ENCODE results near the gene PTOV1. TPM values are rescaled to one million over a fixed set of nuclear protein-coding genes. Genes with fewer than 3 reads are reported as not detected.

The PTOV1 gene
- total and polyA plus RNA-seq, 4 donors: 62.9 to 115 (median 89.4) TPM

DNA sequence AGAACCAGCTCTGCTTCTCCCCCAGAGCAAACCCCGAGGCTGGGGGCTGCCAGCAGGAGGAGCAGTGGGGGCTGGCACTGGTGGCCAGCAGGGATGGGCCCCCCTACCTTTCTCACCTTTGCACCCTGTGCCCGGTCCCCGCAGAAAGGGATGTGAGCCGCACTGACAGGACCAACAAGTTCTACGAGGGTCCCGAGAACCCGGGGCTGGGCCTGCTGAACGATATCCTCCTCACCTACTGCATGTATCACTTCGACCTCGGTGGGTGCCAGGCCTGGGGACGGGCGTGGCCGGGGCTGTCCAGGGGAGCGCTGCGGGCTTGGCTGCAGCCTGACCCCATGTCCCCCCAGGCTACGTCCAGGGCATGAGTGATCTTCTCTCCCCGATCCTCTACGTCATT lies 33.1 kb downstream of the PTOV1 start:
- H3K9me3 ChIP-seq (ENCODE audit: control insufficient read depth in 4 of 4, insufficient read depth in 3 of 4, low read length in 3 of 4): peaks cover 0 to 2% (median 0%) of the 10 kb centered on the region in 4 donors
- peaks cover 17 to 60% (median 46%) of the 10 kb centered on the region in 4 donors for H3K36me3 ChIP-seq (ENCODE audit: control insufficient read depth in 4 of 4, insufficient read depth in 4 of 4, low read length in 4 of 4)
- TF ChIP-seq, protein P1, sequence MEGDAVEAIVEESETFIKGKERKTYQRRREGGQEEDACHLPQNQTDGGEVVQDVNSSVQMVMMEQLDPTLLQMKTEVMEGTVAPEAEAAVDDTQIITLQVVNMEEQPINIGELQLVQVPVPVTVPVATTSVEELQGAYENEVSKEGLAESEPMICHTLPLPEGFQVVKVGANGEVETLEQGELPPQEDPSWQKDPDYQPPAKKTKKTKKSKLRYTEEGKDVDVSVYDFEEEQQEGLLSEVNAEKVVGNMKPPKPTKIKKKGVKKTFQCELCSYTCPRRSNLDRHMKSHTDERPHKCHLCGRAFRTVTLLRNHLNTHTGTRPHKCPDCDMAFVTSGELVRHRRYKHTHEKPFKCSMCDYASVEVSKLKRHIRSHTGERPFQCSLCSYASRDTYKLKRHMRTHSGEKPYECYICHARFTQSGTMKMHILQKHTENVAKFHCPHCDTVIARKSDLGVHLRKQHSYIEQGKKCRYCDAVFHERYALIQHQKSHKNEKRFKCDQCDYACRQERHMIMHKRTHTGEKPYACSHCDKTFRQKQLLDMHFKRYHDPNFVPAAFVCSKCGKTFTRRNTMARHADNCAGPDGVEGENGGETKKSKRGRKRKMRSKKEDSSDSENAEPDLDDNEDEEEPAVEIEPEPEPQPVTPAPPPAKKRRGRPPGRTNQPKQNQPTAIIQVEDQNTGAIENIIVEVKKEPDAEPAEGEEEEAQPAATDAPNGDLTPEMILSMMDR (IDR thresholded peaks at IDR 0.05; ENCODE audit: control extremely low read depth, extremely low read depth): no peak
- H3K27me3 ChIP-seq (ENCODE audit: control insufficient read depth in 3 of 3, insufficient read depth in 3 of 3, low read length in 2 of 3): no peaks in the 10 kb centered on the region
- no peak overlapping the region for H3K27ac ChIP-seq (ENCODE audit: low read depth in 1 of 2, low read length in 1 of 2)
- H3K9ac ChIP-seq (ENCODE audit: insufficient read depth in 1 of 2, low read length in 2 of 2): no peak overlapping the region
- no peak for ATAC-seq (ENCODE audit: insufficient read depth, low FRiP score)
- H3K4me1 ChIP-seq (ENCODE audit: control insufficient read depth in 5 of 5, insufficient read depth in 5 of 5, low read length in 5 of 5): no peaks in the 10 kb centered on the region
- H3K4me3 ChIP-seq: no peak overlapping the region
- WGBS, 2 donors: 94 to 95% methylated on average over 18 of the region's 18 CpGs
- no peak for DNase-seq

GRCh38 chr19:49884760-49885159 lies 33.8 kb downstream of the PTOV1 start:
- no peak for DNase-seq
- no peak overlapping the region for H3K27ac ChIP-seq (ENCODE audit: low read depth in 1 of 2, low read length in 1 of 2)
- peaks cover 0 to 3% (median 0%) of the 10 kb centered on the region in 5 donors for H3K4me1 ChIP-seq (ENCODE audit: control insufficient read depth in 5 of 5, insufficient read depth in 5 of 5, low read length in 5 of 5)
- ATAC-seq (ENCODE audit: insufficient read depth, low FRiP score): no peak
- 92% methylated on average over 3 of the region's 3 CpGs for WGBS, 2 donors
- H3K9ac ChIP-seq (ENCODE audit: insufficient read depth in 1 of 2, low read length in 2 of 2): no peak overlapping the region
- peaks cover 17 to 58% (median 40%) of the 10 kb centered on the region in 4 donors for H3K36me3 ChIP-seq (ENCODE audit: control insufficient read depth in 4 of 4, insufficient read depth in 4 of 4, low read length in 4 of 4)
- peaks cover 0 to 2% (median 0%) of the 10 kb centered on the region in 4 donors for H3K9me3 ChIP-seq (ENCODE audit: control insufficient read depth in 4 of 4, insufficient read depth in 3 of 4, low read length in 3 of 4)
- TF ChIP-seq, protein P1 (IDR thresholded peaks at IDR 0.05; ENCODE audit: control extremely low read depth, extremely low read depth): no peak
- H3K27me3 ChIP-seq (ENCODE audit: control insufficient read depth in 3 of 3, insufficient read depth in 3 of 3, low read length in 2 of 3): no peaks in the 10 kb centered on the region
- no peak overlapping the region for H3K4me3 ChIP-seq

DNA sequence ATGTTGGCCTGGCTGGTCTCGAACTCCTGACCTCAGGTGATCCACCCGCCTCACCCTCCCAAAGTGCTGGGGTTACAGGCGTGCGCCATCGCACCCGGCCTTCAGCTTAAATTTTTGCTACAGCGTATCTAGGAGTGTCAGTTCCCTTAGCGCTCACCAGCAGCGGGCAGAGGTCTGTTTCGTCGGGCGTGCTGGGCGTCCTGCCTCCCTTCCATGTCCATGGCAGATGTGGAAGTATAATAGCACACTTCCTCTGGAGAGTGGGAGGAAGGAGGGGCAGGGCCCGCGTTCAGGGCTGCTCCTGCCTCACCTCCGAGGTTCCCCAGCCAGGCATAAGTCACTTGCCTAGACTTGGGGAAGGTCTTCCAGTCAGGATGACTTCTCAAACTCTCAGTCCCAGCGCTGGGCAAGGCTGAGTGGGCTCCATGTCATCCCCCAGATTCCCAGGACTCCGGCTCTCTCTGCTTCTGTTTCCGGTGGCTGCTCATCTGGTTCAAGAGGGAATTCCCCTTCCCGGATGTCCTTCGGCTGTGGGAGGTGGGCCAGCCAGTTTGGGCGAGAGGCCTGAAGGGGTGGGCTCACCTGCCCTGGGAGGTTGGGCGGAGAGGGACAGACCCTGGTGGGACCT lies 36.2 kb downstream of the PTOV1 start:
- no peak overlapping the region for H3K27ac ChIP-seq (ENCODE audit: low read depth in 1 of 2, low read length in 1 of 2)
- WGBS, 2 donors: 65 to 67% methylated on average over 23 of the region's 23 CpGs
- no peak overlapping the region for H3K4me3 ChIP-seq
- peaks cover 11 to 36% (median 22%) of the 10 kb centered on the region in 4 donors for H3K36me3 ChIP-seq (ENCODE audit: control insufficient read depth in 4 of 4, insufficient read depth in 4 of 4, low read length in 4 of 4)
- ATAC-seq (ENCODE audit: insufficient read depth, low FRiP score) (no peak), DNase-seq (peak in 2 of 3 donors; percentile 30 to 39)
- peaks cover 0 to 2% (median 0%) of the 10 kb centered on the region in 4 donors for H3K9me3 ChIP-seq (ENCODE audit: control insufficient read depth in 4 of 4, insufficient read depth in 3 of 4, low read length in 3 of 4)
- TF ChIP-seq, protein P1 (IDR thresholded peaks at IDR 0.05; ENCODE audit: control extremely low read depth, extremely low read depth): no peak
- no peak overlapping the region for H3K9ac ChIP-seq (ENCODE audit: insufficient read depth in 1 of 2, low read length in 2 of 2)
- no peaks in the 10 kb centered on the region for H3K27me3 ChIP-seq (ENCODE audit: control insufficient read depth in 3 of 3, insufficient read depth in 3 of 3, low read length in 2 of 3)
- peaks cover 0 to 11% (median 0%) of the 10 kb centered on the region in 5 donors for H3K4me1 ChIP-seq (ENCODE audit: control insufficient read depth in 5 of 5, insufficient read depth in 5 of 5, low read length in 5 of 5)
